Nephron progenitor cell (in vitro differentiated cells): Measurements from ENCODE around the gene NDUFV3.
A peak's percentile ranks its signal among the peaks of the same experiment; 100 is the strongest.

Experiments used
- DNase-seq: peaks from one replicate; pipeline ENCODE4 v3.0.0; 2021
- H3K27ac Mint-ChIP-seq: 2 replicates; pipeline ENCODE4 v1.8.0; 2021; ENCODE audit warnings: mild to moderate bottlenecking, moderate library complexity, mixed read lengths
- H3K27me3 Mint-ChIP-seq: 2 replicates; pipeline ENCODE4 v1.8.0; 2021; ENCODE audit warnings: mild to moderate bottlenecking, low read depth, mixed read lengths; ENCODE audit not compliant: poor library complexity
- H3K36me3 Mint-ChIP-seq: 2 replicates; pipeline ENCODE4 v1.8.0; 2021; ENCODE audit warnings: low read depth, mixed read lengths
- H3K4me1 Mint-ChIP-seq: 2 replicates; pipeline ENCODE4 v1.8.0; 2021; ENCODE audit warnings: mixed read lengths
- H3K4me3 Mint-ChIP-seq: 2 replicates; pipeline ENCODE4 v1.8.0; 2021; ENCODE audit warnings: mild to moderate bottlenecking, moderate library complexity, mixed read lengths
- H3K9me3 Mint-ChIP-seq: 2 replicates; pipeline ENCODE4 v1.8.0; 2021; ENCODE audit warnings: mild to moderate bottlenecking, moderate library complexity, mixed read lengths
- CTCF ChIP-seq: fragments of 200-600 bp; sonication (generic); IDR thresholded peaks from 2 replicates; pipeline ENCODE4 v1.5.0; 2021; ENCODE audit warnings: antibody characterized with exemption

Gene NDUFV3

GRCh38 chr21:42860345-42860744 lies 32.8 kb upstream of the NDUFV3 start:
- no peaks in the 10 kb centered on the region for H3K9me3 Mint-ChIP-seq
- peak overlapping the region; percentile 82 for H3K27ac Mint-ChIP-seq
- H3K4me1 Mint-ChIP-seq: peaks cover 6% of the 10 kb centered on the region
- no peak for TF ChIP-seq CTCF
- H3K27me3 Mint-ChIP-seq: no peaks in the 10 kb centered on the region
- no peak for DNase-seq
- H3K36me3 Mint-ChIP-seq: peaks cover 54% of the 10 kb centered on the region
- H3K4me3 Mint-ChIP-seq: no peak overlapping the region

- Mint-ChIP-seq H3K36me3 (peaks cover 53% of the 10 kb centered on the region), H3K4me1 (peaks cover 6% of the 10 kb centered on the region), H3K4me3 (no peak overlapping the region), H3K9me3 (no peaks in the 10 kb centered on the region), H3K27me3 (no peaks in the 10 kb centered on the region), H3K27ac (peak overlapping the region; percentile 39)
- DNase-seq: no peak
- no peak for TF ChIP-seq CTCF
These were observed 31.7 kb upstream of the NDUFV3 start for GRCh38 chr21:42861311-42861847.

- Mint-ChIP-seq H3K36me3 (peaks cover 52% of the 10 kb centered on the region), H3K27me3 (no peaks in the 10 kb centered on the region), H3K4me1 (peaks cover 6% of the 10 kb centered on the region), H3K27ac (no peak overlapping the region), H3K4me3 (no peak overlapping the region), H3K9me3 (no peaks in the 10 kb centered on the region)
- no peak for DNase-seq
- TF ChIP-seq CTCF: no peak
These were observed 31.2 kb upstream of the NDUFV3 start for GRCh38 chr21:42861848-42862400.

- DNase-seq: no peak
- peaks cover 47% of the 10 kb centered on the region for H3K36me3 Mint-ChIP-seq
- H3K4me1 Mint-ChIP-seq: peaks cover 6% of the 10 kb centered on the region
- H3K27ac Mint-ChIP-seq: peak overlapping the region; percentile 88
- H3K4me3 Mint-ChIP-seq: no peak overlapping the region
- H3K9me3 Mint-ChIP-seq: no peaks in the 10 kb centered on the region
- no peaks in the 10 kb centered on the region for H3K27me3 Mint-ChIP-seq
- TF ChIP-seq CTCF: no peak
These were observed 30.2 kb upstream of the NDUFV3 start for GRCh38 chr21:42862774-42863503.

GRCh38 chr21:42863504-42863870 lies 29.6 kb upstream of the NDUFV3 start:
- Mint-ChIP-seq H3K4me1 (peaks cover 6% of the 10 kb centered on the region), H3K9me3 (no peaks in the 10 kb centered on the region), H3K4me3 (no peak overlapping the region), H3K36me3 (peaks cover 47% of the 10 kb centered on the region), H3K27ac (no peak overlapping the region), H3K27me3 (no peaks in the 10 kb centered on the region)
- no peak for TF ChIP-seq CTCF
- DNase-seq: no peak

- H3K27ac Mint-ChIP-seq: peak overlapping the region; percentile 91
- TF ChIP-seq CTCF: no peak
These were observed 28.8 kb upstream of the NDUFV3 start for GRCh38 chr21:42864286-42864685.

More at GRCh38 chr21:42864286-42864685, 28.8 kb upstream of the NDUFV3 start:
- Mint-ChIP-seq H3K4me1 (peaks cover 6% of the 10 kb centered on the region), H3K27me3 (no peaks in the 10 kb centered on the region), H3K36me3 (peaks cover 45% of the 10 kb centered on the region), H3K9me3 (no peaks in the 10 kb centered on the region), H3K4me3 (no peak overlapping the region)
- DNase-seq: no peak
